Subcutaneous abdominal adipose tissue (tissue), 5 donors: Measurements from ENCODE around the gene MANEAL.

Experiments
- H3K27ac ChIP-seq: one replicate; pipeline ENCODE4 v1.7.0; 2013; ENCODE audit warnings: low read depth, mild to moderate bottlenecking, inconsistent platforms, low read length, moderate library complexity
- H3K27me3 ChIP-seq, 5 donors: one replicate each; pipeline ENCODE4 v1.7.0; 2013; ENCODE audit warnings: low read length in 5 of 5, inconsistent platforms in 1 of 5; ENCODE audit not compliant: control insufficient read depth in 5 of 5, insufficient read depth in 4 of 5
- H3K36me3 ChIP-seq, 5 donors: one replicate each; pipeline ENCODE4 v1.7.0; 2013; ENCODE audit warnings: low read length in 5 of 5; ENCODE audit not compliant: control insufficient read depth in 5 of 5, insufficient read depth in 5 of 5
- H3K4me1 ChIP-seq, 5 donors: one replicate each; pipeline ENCODE4 v1.7.0; 2013; ENCODE audit warnings: low read length in 5 of 5, mild to moderate bottlenecking in 3 of 5, moderate library complexity in 1 of 5; ENCODE audit not compliant: control insufficient read depth in 5 of 5, insufficient read depth in 5 of 5
- H3K4me3 ChIP-seq, 5 donors: one replicate each; pipeline ENCODE4 v1.7.0; 2013; ENCODE audit warnings: low read length in 5 of 5, low read depth in 1 of 5
- H3K9ac ChIP-seq, 5 donors: one replicate each; pipeline ENCODE4 v1.7.0; 2013; ENCODE audit warnings: low read length in 5 of 5, mild to moderate bottlenecking in 4 of 5, moderate library complexity in 3 of 5
- H3K9me3 ChIP-seq, 5 donors: one replicate each; pipeline ENCODE4 v1.7.0; 2013; ENCODE audit warnings: low read length in 5 of 5; ENCODE audit not compliant: control insufficient read depth in 5 of 5
- donor health status: healthy.
- donor health status: healthy.
- donor health status: healthy.
- donor health status: healthy.
- donor health status: healthy.

The MANEAL gene

GRCh38 chr1:37807555-37808368 is 14.1 kb downstream of the MANEAL start, which contains the start of the genes C1orf122 and YRDC:
C1orf122 (plus strand) TSS chr1:37807790; CDS start chr1:37808405, 615 bp downstream.
YRDC (minus strand) TSS chr1:37808208; CDS start chr1:37808180, 28 bp downstream.
- peak within 1 kb of the TSS; percentile 84 for H3K27ac ChIP-seq
- H3K4me3 ChIP-seq, result peak within 1 kb of the TSS; percentile 76 to 95 (median 83)
- peaks cover 17 to 40% (median 37%) of the 10 kb centered on the region in 5 donors for H3K4me1 ChIP-seq
- H3K27me3 ChIP-seq, result no peaks in the 10 kb centered on the region
- H3K9ac ChIP-seq, result peak within 1 kb of the TSS; percentile 76 to 95 (median 92)
- H3K9me3 ChIP-seq, result no peaks in the 10 kb centered on the region
- H3K36me3 ChIP-seq, result peaks cover 10 to 41% (median 34%) of the 10 kb centered on the region in 5 donors

DNA sequence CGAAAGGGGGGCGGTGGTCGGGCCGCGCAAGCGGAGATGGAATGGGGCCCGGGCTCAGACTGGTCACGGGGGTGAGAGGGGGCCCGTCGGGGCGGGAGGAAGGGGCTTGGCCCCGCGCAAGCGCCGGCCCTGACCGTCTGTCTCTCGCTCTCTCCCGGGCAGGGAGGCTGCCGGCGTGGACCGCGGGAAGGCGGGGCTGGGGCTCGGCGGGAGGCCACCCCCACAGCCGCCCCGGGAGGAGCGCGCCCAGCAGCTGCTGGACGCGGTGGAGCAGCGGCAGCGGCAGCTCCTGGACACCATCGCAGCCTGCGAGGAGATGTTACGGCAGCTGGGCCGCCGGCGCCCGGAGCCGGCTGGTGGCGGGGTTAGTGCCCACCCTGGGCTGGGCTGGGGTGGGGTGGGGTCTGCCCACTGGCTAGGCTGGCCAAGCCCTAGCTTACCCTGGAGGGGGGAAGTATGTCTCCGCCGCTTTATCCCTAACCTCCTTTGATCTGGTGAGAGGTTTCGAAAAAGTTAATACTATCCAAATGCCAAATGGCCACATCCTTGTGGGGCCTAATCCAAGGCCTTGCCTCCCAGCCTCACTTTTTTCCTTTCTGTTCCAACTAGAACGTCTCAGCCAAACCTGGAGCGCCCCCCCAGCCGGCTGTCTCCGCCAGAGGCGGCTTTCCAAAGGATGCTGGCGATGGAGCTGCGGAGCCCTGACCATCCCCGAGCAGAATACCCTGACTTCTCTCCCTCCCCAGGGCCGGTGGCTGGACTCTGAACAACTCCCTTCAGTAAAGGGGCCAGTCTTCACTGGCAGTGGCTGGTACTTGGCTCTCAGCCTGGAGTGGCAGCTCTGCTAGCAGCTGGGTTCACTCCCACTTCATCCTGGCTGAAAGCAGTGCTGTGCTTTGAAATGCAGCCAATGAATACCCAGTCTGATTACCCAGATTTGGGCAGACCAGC is 15.0 kb downstream of the MANEAL start:
- peak overlapping the region; percentile 84 for H3K27ac ChIP-seq
- H3K36me3 ChIP-seq, result peaks cover 8 to 32% (median 25%) of the 10 kb centered on the region in 5 donors
- peak overlapping the region; percentile 38 to 88 (median 76) for H3K9ac ChIP-seq
- H3K4me3 ChIP-seq, result peak overlapping the region; percentile 56 to 84 (median 83)
- H3K27me3 ChIP-seq, result no peaks in the 10 kb centered on the region
- H3K4me1 ChIP-seq, result peaks cover 17 to 46% (median 43%) of the 10 kb centered on the region in 5 donors
- no peaks in the 10 kb centered on the region for H3K9me3 ChIP-seq

- no peak overlapping the region for H3K9ac ChIP-seq
- no peaks in the 10 kb centered on the region for H3K27me3 ChIP-seq
- peak overlapping the region; percentile 84 for H3K27ac ChIP-seq
- H3K9me3 ChIP-seq, result no peaks in the 10 kb centered on the region
- H3K36me3 ChIP-seq, result peaks cover 3 to 28% (median 15%) of the 10 kb centered on the region in 5 donors
- H3K4me3 ChIP-seq, result no peak overlapping the region
- peaks cover 22 to 57% (median 53%) of the 10 kb centered on the region in 5 donors for H3K4me1 ChIP-seq
Observed at GRCh38 chr1:37809942-37810341, 16.3 kb downstream of the MANEAL start.

DNA sequence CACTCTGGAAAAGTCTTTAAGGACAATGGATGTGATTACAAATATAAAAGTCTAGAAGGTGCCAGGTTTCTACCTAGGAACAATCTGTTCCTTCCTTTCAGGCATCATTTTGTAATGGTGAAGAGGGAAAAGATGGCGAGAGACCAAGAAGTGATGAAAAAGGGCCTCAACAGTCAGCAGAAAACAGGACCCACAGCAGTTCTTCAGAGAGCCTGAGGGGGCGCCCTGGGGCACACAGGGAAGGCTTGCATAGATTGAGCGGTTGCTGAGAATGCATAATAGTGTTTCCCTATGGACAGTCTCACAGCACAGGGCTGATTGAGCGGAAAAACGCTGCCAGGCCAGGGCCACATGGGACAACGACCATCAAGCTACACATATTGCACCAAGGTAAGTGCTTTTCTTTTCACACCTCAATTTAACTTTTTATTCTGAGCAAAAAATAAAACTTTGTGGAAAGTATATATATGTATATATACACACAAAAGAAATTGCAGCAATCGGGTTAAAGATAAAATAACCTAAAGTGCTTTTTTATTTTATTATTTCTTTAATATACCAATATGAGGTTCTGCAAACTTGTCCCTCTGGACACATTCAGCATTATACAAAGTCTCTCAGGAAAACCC is 17.5 kb downstream of the MANEAL start:
- Histone ChIP-seq H3K36me3 (peaks cover 0 to 28% (median 19%) of the 10 kb centered on the region in 5 donors), H3K4me3 (no peak overlapping the region), H3K9me3 (no peaks in the 10 kb centered on the region), H3K27ac (peak overlapping the region; percentile 7), H3K4me1 (peaks cover 25 to 57% (median 53%) of the 10 kb centered on the region in 5 donors), H3K27me3 (no peaks in the 10 kb centered on the region), H3K9ac (no peak overlapping the region)

- Histone ChIP-seq H3K27me3 (no peaks in the 10 kb centered on the region), H3K9ac (no peak overlapping the region), H3K4me1 (peaks cover 16 to 53% (median 43%) of the 10 kb centered on the region in 5 donors), H3K36me3 (peaks cover 0 to 40% (median 25%) of the 10 kb centered on the region in 5 donors), H3K9me3 (no peaks in the 10 kb centered on the region), H3K4me3 (no peak overlapping the region), H3K27ac (no peak overlapping the region)
Observed at GRCh38 chr1:37813529-37814145, 20.0 kb downstream of the MANEAL start.

- H3K36me3 ChIP-seq, result peaks cover 0 to 45% (median 25%) of the 10 kb centered on the region in 5 donors
- H3K9me3 ChIP-seq, result no peaks in the 10 kb centered on the region
- no peak overlapping the region for H3K4me3 ChIP-seq
- H3K4me1 ChIP-seq, result peaks cover 14 to 47% (median 37%) of the 10 kb centered on the region in 5 donors
- H3K27me3 ChIP-seq, result no peaks in the 10 kb centered on the region
- no peak overlapping the region for H3K9ac ChIP-seq
- no peak overlapping the region for H3K27ac ChIP-seq
Observed at GRCh38 chr1:37814252-37814651, 20.6 kb downstream of the MANEAL start.

DNA sequence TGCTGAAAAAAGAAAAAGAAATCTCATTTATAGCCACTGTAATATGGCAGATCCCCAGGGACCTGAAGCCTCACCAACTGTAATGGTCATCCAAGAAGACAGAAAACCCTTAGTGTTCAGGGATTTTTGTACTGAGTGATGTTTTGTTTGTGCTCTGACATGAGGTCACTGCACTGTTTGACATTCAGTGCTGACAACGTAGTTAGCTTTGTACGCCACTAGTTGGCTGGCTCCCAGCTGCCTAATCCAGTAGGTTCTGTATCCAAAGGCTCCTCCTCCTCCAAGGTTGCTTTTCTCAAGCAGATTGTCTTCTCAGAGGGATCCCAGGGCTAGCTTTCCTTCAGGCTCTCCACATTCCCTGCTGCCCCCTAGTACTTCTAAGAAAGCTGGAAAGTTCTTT is 23.8 kb downstream of the MANEAL start:
- peaks cover 8 to 25% (median 20%) of the 10 kb centered on the region in 5 donors for H3K4me1 ChIP-seq
- H3K36me3 ChIP-seq, result peaks cover 8 to 72% (median 46%) of the 10 kb centered on the region in 5 donors
- no peak overlapping the region for H3K4me3 ChIP-seq
- H3K9me3 ChIP-seq, result no peaks in the 10 kb centered on the region
- H3K27me3 ChIP-seq, result no peaks in the 10 kb centered on the region
- H3K9ac ChIP-seq, result no peak overlapping the region
- H3K27ac ChIP-seq, result no peak overlapping the region

DNA sequence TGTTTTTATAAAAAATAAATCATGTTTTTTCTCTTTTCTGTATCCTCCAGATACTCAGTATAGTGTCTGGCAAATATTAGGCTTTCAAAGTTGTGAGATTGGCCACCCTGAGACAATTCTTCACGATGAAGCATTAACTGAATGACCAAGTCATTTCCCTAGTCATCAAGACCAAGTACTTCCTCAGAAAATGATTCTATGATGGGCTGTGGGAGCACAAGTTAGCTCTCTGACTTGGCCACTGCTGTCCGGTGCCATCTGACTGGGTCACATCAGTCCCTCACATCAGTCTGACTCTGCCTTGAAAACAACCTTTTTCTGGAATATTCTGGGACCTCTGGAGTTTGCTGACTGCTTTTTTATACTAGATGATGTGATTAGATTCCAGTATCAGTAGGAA is 27.8 kb downstream of the MANEAL start:
- Histone ChIP-seq H3K36me3 (peaks cover 13 to 73% (median 42%) of the 10 kb centered on the region in 5 donors), H3K27me3 (no peaks in the 10 kb centered on the region), H3K9ac (no peak overlapping the region), H3K4me3 (no peak overlapping the region), H3K27ac (no peak overlapping the region), H3K4me1 (peaks cover 0 to 9% (median 3%) of the 10 kb centered on the region in 5 donors), H3K9me3 (no peaks in the 10 kb centered on the region)
